D341Med (cell line): ENCODE data around the gene DDX10.

Experiments
- DNase-seq: peaks from one replicate; pipeline ENCODE4 v3.0.0; 2012; ENCODE audit warnings: low spot score

Gene DDX10

GRCh38 chr11:108939135-108939534 is 274.3 kb downstream of the DDX10 start:
- DNase-seq, result no peak

GRCh38 chr11:108943853-108944252 is 279.0 kb downstream of the DDX10 start:
- DNase-seq, result no peak

- DNase-seq, result no peak
Measured at GRCh38 chr11:108944471-108945178, 279.8 kb downstream of the DDX10 start.

GRCh38 chr11:108945341-108945740 is 280.5 kb downstream of the DDX10 start:
- DNase-seq, result no peak

GRCh38 chr11:108947654-108948570 is 283.0 kb downstream of the DDX10 start:
- DNase-seq, result no peak

GRCh38 chr11:108958368-108959104 is 293.7 kb downstream of the DDX10 start:
- no peak for DNase-seq

GRCh38 chr11:108959105-108959761 is 294.4 kb downstream of the DDX10 start:
- DNase-seq, result no peak

- no peak for DNase-seq
Measured at GRCh38 chr11:108959874-108960273, 295.0 kb downstream of the DDX10 start.

GRCh38 chr11:108960501-108960900 is 295.6 kb downstream of the DDX10 start:
- DNase-seq, result no peak

GRCh38 chr11:108961095-108961494 is 296.2 kb downstream of the DDX10 start:
- no peak for DNase-seq

GRCh38 chr11:108963118-108963517 is 298.2 kb downstream of the DDX10 start:
- DNase-seq, result no peak

- DNase-seq, result no peak
Measured at GRCh38 chr11:108965306-108966001, 300.6 kb downstream of the DDX10 start.

GRCh38 chr11:108966206-108966605 is 301.3 kb downstream of the DDX10 start:
- no peak for DNase-seq

- DNase-seq, result no peak
Measured at GRCh38 chr11:108966978-108967377, 302.1 kb downstream of the DDX10 start.

GRCh38 chr11:108967571-108967970 is 302.7 kb downstream of the DDX10 start:
- peak; percentile 67 for DNase-seq

- no peak for DNase-seq
Measured at GRCh38 chr11:108970221-108970991, 305.5 kb downstream of the DDX10 start.

GRCh38 chr11:108973402-108974162 is 308.7 kb downstream of the DDX10 start:
- DNase-seq, result no peak

- no peak for DNase-seq
Measured at GRCh38 chr11:108975026-108975425, 310.2 kb downstream of the DDX10 start.

- DNase-seq, result peak; percentile 52
Measured at GRCh38 chr11:108975641-108976071, 310.8 kb downstream of the DDX10 start.
